ENCODE results near the gene UBL4A.
A peak's percentile ranks its signal among the peaks of the same experiment; 100 is the strongest.

Gene UBL4A

DNA sequence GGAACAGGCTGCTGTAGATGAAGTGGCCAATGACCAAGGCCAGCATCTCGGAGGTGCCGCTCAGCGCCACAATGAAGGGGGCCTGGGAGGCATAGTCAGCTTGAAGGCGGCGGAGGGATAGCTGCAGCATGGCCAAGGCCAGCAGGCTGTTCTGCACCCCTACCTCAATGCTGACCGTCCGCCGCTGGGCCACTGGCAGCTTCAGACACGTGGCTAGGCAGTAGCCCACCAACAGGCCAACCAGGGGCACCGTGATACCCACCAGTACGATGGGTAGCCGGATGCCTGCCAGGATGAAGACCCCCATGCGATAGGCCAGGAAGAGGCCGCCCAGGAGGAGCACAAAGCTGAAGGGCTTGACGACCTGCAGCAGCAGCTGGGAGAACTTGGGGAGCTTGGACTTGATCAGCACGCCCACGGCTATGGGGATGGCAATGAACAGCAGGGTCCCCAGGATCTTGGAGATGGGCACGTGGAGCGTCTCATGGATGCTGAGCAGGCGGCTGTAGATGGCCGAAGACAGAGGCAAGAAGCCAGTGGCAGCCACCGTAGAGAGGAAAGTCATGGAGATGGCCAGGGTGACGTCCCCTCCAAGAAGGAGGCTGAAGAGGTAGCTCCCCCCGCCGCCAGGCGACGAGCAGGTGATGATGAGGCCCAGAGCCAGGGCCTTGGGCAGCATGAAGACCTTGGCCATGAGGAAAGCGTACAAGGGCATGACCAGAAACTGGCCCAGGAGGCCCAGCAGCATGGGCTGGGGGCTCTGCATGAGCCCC lies 1.3 kb upstream of the UBL4A start:
- no peaks in the 10 kb centered on the region for H3K4me1 ChIP-seq
- peaks cover 13% of the 10 kb centered on the region for H3K36me3 ChIP-seq
- no peak for DNase-seq
- H3K4me3 ChIP-seq (ENCODE audit: low read depth, low read length): no peak overlapping the region
- no peak for TF ChIP-seq CTCF (IDR thresholded peaks at IDR 0.05; ENCODE audit: low read depth, low read length)
- H3K27me3 ChIP-seq: no peaks in the 10 kb centered on the region
- no peaks in the 10 kb centered on the region for H3K9me3 ChIP-seq

DNA sequence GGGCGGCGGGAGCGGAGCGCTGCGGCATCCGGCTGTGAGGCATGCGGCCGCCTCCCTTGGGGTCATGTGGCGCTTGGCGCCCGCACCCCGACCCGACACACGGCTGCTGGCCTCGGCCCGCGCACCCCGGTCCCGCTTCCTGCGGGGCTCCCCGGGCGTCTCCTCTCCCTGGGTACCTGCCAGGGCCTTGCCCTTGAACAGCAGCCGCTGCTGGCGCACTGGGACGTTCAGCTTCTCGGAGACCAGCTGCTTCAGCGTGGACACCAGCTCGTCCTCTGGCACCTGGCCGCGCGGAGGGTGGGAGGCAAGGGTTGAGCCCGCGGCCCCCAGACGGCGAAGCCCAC lies 391 bp downstream of the UBL4A start:
- Histone ChIP-seq H3K9me3 (no peaks in the 10 kb centered on the region), H3K36me3 (peaks cover 13% of the 10 kb centered on the region), H3K4me3 (ENCODE audit: low read depth, low read length) (peak overlapping the region; percentile 63), H3K27me3 (no peaks in the 10 kb centered on the region), H3K4me1 (no peaks in the 10 kb centered on the region)
- DNase-seq: no peak
- TF ChIP-seq CTCF (IDR thresholded peaks at IDR 0.05; ENCODE audit: low read depth, low read length): no peak

GRCh38 chrX:154485150-154486051 lies 1.0 kb downstream of the UBL4A start:
- TF ChIP-seq CTCF (IDR thresholded peaks at IDR 0.05; ENCODE audit: low read depth, low read length): no peak
- H3K4me3 ChIP-seq (ENCODE audit: low read depth, low read length): peak overlapping the region; percentile 63

GRCh38 chrX:154484255-154485149 lies 1.9 kb downstream of the UBL4A start:
- Histone ChIP-seq H3K36me3 (peaks cover 13% of the 10 kb centered on the region), H3K4me3 (ENCODE audit: low read depth, low read length) (no peak overlapping the region), H3K27me3 (no peaks in the 10 kb centered on the region), H3K9me3 (no peaks in the 10 kb centered on the region), H3K4me1 (no peaks in the 10 kb centered on the region)
- TF ChIP-seq CTCF (IDR thresholded peaks at IDR 0.05; ENCODE audit: low read depth, low read length): no peak
- no peak for DNase-seq

More at GRCh38 chrX:154485150-154486051, 1.0 kb downstream of the UBL4A start:
- Histone ChIP-seq H3K9me3 (no peaks in the 10 kb centered on the region), H3K36me3 (peaks cover 13% of the 10 kb centered on the region), H3K27me3 (no peaks in the 10 kb centered on the region), H3K4me1 (no peaks in the 10 kb centered on the region)
- no peak for DNase-seq

- no peaks in the 10 kb centered on the region for H3K4me1 ChIP-seq
- no peak for TF ChIP-seq CTCF (IDR thresholded peaks at IDR 0.05; ENCODE audit: low read depth, low read length)
- H3K27me3 ChIP-seq: no peaks in the 10 kb centered on the region
- H3K9me3 ChIP-seq: no peaks in the 10 kb centered on the region
- H3K36me3 ChIP-seq: peaks cover 13% of the 10 kb centered on the region
- no peak overlapping the region for H3K4me3 ChIP-seq (ENCODE audit: low read depth, low read length)
- no peak for DNase-seq
Observed at GRCh38 chrX:154483325-154483724, 3.1 kb downstream of the UBL4A start.

Data from BE2C (cell line).